HG02970 (cell line): ENCODE results near the gene KLF3.

Experiments
- ATAC-seq: cut with Tn5 transposase; IDR thresholded peaks from one replicate; pipeline ENCODE4 v1.9.1; 2021; ENCODE audit warnings: mild to moderate bottlenecking, moderate library complexity, moderate number of reproducible peaks; ENCODE audit not compliant: unreplicated experiment, low FRiP score

Gene KLF3

GRCh38 chr4:38692421-38692820 lies 28.4 kb downstream of the KLF3 start:
- ATAC-seq: no peak

DNA sequence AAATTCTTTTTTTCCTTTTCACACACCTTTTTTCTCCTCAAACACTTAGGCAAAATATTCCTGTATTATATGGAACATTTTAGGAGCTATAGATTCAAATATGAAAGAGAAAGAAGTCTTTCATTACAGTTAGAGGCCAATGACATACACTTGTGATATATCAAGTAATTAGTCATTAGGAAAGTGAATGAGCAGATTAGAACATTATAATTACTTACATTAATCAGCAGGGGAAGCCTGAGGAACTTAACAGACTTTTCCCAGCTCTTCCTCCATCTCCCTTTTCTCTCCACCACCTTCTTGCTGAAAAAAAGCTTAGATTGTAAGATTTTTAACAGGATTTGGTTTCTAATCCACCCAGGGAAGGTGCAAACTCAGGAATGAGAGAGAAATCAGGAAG lies 29.6 kb downstream of the KLF3 start:
- no peak for ATAC-seq

GRCh38 chr4:38694330-38694729 lies 30.3 kb downstream of the KLF3 start:
- no peak for ATAC-seq

DNA sequence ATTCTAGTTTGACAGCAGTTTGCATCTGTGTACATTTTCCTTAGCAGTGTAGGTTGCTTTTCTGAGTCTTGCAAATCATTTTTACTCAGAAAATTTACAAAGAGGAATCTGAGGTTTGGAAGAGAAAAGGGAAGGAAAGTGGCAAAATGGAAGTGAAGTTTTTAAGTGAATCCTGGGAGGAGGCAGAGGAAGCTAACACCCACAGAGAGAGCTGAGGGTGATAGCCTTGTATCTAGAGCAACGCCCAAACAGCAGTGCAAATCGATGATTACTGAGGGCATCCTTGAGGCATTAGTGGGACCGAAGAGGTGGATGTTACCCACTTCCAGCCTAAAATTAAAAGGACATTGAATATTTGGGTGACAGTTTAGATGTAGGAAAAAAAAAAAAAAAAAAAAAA lies 31.8 kb downstream of the KLF3 start:
- no peak for ATAC-seq

- ATAC-seq: no peak
Measured at GRCh38 chr4:38696697-38697096, 32.7 kb downstream of the KLF3 start.

DNA sequence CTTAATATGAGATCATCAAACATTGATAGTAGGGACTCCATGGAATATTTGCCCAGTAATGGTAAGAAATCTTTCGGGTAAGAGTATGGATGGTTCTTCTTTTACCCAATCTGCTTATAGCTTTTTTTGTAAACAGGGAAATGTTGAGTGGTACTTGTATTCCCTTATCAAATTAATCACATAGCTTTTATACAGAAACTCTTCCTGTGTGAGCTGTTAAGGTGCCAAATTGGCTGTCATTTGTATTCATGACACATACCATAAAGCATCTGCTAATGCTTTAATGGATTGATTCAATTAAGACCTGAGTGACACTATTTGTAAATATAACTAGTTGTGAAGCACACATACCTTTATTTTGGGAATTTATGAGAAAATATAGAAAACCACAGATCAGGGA lies 34.2 kb downstream of the KLF3 start:
- no peak for ATAC-seq

DNA sequence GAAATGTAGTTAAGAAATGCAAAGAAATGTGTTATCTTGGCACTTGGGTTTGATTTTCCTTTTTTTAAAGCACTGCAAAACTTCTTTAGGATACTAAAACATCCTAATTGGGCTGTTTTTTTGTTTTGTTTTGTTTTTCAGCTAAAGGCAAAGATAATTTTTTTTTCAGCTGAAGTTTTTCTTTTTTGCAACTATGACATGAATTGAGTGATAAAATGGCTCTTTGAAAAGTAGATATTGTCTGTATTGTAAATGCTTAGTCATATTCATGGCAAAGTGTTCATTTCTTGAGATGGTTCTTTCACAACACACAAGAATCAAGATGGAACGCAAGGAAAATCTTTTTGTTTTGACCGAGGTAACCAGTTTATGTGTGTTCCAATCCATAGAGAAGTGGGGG lies 35.1 kb downstream of the KLF3 start:
- no peak for ATAC-seq

- ATAC-seq: no peak
Measured at GRCh38 chr4:38703635-38704034, 39.6 kb downstream of the KLF3 start.

DNA sequence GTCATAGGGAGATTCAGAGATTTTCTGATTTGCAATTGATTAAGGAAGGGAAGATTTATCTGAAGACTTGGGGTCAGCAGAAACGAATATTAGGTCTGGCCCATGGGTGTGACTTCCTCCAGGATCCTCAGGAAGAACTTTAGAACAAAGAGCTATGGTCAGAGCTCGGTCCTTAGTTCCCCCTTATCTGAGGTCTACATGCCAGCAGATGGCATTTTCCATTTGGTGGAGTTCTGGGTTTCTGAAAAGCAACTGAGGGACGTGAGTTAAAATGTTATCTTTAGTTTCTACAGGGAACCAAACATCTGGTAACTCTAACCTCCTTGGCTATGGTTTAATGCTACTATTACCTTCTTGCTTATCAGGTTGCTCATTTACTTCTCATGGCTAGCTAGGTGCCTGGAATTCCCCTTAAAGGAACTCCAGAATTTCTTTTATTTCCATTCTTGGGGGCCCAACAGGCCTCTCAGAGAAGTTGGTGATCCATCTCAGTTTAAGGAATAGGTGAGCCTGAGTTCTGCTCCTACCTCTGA lies 40.7 kb downstream of the KLF3 start:
- no peak for ATAC-seq

DNA sequence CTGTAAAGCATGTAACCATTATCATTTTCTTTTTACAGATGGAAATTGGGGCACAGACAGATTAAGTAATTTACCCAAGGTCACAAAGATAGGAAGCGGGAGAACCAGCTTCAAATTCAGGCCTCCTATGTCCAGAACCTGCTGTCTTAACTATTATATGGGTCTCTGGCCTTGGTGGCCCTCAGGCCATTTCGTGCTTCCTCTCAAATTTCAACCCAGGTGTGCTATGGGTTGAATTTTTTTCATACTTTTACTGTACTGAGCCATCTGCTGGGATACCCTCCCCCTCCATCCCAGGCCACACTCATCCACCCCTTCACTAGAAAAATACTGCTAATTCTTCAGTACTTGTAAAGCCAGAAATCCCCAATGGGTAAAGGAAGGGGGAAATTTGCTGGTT lies 42.3 kb downstream of the KLF3 start:
- no peak for ATAC-seq

DNA sequence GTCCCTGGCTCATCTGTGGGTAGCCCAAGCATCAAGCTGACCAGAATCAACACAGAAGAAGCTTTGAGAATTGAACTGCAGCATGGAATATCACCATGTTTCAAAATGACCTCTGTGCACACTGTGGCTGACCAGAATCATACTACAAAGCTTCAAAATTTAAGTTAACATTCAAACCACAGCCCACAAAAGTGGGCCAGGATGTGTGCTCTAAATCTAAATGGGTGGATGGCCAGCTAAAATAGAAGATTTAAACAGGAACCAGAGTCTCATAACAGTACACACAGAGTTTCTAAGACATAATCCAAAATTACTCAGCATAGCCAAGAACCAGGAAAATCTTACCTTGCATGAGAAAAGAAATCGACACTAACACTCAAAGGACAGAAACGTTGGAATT lies 46.1 kb downstream of the KLF3 start:
- ATAC-seq: no peak

GRCh38 chr4:38711066-38711465 lies 47.1 kb downstream of the KLF3 start:
- ATAC-seq: no peak

DNA sequence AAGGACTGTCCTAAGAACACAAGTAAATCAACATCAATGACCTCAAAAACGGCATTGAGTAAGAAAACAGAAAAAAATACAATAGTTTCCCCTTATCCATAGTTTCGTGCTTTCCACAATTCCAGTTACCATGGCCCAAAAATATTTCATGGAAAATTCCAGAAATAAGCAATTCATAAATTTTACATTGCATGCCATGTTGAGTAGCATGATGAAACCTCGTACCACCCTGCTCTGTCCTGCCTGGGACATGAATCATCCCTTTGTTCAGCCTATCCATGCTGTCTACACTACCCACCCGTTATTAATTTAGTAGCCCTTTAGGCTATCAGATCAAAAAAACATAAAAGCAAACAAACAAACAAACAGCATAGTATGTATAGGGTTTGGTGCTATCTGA lies 51.1 kb downstream of the KLF3 start:
- ATAC-seq: no peak

- ATAC-seq: no peak
Measured at GRCh38 chr4:38716256-38716655, 52.3 kb downstream of the KLF3 start.

DNA sequence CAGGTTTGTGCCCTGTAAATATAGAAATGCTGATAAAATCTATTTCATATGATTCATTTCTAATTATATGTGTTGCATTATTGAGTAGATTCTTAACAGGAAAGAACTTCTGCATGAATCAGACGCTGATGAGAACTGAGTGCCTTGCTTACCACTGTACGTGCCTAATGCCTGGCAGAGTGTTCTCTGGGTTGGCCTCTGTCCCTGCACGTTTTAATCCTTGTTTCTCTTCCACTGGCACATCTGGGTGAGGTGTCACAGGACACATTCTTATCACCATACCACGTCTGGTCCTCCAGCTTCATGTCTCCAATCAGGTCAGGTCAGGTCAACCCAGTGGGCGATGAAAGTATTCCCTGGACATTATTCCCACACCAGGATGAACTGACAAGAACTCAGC lies 53.6 kb downstream of the KLF3 start:
- no peak for ATAC-seq

- no peak for ATAC-seq
Measured at GRCh38 chr4:38723114-38723513, 59.1 kb downstream of the KLF3 start.

DNA sequence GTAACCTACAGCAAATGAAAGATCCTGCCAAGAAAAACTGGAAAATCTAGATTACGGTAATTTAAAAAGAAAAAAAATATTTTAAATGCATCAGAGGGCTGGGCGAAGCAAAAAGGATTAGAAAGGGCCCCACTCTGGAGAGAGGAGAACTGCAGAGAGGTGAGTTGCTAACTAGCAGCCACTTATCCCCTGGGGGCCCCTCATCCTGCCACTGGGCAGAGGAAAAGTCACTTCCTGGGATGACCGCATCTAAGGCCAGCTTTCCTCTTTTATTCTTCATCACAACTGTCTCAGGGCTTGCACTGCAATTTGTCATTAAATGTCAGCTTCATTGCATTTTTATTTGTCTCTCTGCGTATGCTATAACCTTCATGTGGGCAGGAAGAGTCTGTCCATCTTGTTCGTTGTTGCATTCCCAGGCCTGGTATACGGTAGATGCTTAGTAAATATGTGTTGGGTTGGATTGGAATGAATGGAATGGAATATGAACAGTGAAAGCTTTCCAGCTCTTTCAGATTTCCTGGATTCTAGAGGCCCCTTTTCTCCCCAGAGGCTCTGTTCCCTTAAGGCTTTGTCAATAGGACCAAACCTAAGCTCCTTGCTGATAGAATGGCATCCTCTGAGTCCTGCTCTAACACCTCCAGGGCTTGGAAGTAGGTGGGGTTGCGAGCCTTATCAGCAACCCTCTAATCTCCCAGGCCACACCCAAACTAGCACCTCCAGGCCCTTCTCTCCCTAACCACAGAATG lies 59.9 kb downstream of the KLF3 start:
- ATAC-seq: no peak

- ATAC-seq: no peak
Measured at GRCh38 chr4:38724475-38724808, 60.4 kb downstream of the KLF3 start.

- no peak for ATAC-seq
Measured at GRCh38 chr4:38728631-38729141, 64.7 kb downstream of the KLF3 start.

DNA sequence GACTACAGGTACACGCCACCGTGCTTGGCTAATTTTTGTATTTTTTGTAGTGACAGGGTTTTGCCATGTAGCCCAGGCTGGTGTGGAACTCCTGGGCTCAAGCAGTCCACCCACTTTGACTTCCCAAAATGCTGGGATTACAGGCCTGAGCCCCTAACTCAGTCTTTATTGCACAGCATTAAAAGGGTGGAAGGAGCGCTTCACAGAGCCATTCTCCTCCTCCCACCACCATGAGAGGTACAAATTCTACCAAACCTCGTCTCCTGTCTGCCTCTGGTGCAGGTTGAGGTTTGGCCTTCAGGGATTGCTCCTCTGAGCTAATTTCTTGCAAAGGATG lies 66.5 kb downstream of the KLF3 start:
- no peak for ATAC-seq

DNA sequence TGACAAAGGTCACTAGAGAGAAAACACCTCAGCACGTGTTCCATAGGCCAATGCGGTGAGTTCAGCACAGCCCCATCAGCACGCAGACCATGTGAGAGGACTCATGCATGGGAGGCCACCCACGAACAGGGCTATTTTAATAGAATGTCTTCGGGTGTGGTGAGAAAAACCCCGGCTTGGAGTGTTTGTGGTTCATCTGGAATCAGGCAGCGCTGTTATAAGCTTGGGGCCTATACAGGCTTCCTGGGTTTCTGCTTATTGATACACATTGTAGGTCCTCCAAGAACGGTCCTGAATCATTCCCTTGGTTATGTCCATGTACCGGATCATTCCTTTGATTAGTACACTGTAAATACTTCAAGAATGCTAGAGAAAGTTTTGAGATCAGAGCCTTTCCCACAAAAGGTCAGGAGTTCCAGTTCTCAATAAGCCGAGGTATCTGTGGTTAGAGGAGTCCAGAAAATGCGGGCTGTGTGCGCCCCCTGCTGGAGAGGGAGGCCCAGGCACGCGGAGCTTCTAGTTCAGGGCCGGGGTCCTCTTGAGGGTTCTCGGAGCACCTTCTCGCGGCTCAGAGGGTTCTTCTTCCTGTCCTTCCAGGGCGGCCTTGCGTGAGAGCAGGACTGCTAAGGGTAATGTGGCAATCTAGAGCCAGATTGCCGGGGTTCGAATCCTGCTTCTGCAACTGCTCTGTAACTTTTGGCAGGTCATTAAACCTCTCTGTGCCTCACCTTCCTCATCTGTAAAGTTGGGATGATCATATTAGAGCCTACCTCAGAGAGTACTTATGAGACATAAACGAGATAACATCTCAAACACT lies 67.0 kb downstream of the KLF3 start:
- peak; percentile 56 for ATAC-seq

- no peak for ATAC-seq
Measured at GRCh38 chr4:38733663-38734062, 69.7 kb downstream of the KLF3 start.
